Measurements from ENCODE around the gene XRCC1. TPM values are rescaled to one million over a fixed set of nuclear protein-coding genes. Genes with fewer than 3 reads are reported as not detected.

The XRCC1 gene
- total RNA-seq, 2 donors from 2014 or later: 22.3 to 40.7 TPM

DNA sequence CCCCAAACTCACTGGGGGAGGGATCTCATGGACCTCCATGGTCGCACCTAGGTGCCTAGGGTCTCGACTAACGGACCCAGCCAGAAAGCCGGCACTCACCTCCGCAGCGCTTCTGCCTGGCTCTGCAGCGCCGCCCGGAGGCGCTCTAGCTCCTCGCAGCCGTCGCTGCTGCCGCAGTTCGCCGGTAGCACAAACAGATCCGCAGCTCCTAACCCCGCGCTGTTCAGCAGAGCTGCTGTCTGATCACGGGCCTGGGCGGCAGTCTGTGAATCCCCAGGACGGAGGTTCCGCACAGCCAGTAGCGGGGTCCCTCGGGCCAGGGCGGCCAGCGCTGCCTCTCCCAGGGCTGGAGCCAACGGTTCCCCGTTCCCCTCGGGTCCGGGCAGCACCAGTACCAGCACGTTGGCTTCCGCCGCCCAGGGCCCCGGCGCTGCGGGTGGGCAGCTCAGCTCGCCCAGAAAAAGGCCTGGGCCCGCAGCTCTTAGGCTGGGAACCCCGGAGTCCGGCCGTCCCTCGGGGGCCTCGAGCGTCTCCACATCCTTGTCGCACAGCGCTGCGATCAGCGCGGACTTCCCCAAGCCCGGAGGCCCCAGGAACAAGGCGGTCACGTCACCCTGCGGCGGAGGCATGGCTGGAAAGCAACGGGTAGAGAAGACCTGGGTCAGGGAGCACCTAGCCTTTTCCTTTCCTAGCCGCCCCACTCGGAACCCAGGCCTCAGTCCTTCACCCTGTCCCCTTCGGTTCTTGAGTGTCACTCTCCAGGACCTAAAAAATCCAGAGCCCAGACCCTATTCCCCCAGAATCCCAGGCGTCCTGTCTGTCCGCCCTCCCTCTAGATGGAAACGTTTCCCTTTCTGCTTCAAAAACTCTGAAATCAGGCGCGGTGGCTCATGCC is 19.6 kb upstream of the XRCC1 start:
- TF ChIP-seq, protein P1, sequence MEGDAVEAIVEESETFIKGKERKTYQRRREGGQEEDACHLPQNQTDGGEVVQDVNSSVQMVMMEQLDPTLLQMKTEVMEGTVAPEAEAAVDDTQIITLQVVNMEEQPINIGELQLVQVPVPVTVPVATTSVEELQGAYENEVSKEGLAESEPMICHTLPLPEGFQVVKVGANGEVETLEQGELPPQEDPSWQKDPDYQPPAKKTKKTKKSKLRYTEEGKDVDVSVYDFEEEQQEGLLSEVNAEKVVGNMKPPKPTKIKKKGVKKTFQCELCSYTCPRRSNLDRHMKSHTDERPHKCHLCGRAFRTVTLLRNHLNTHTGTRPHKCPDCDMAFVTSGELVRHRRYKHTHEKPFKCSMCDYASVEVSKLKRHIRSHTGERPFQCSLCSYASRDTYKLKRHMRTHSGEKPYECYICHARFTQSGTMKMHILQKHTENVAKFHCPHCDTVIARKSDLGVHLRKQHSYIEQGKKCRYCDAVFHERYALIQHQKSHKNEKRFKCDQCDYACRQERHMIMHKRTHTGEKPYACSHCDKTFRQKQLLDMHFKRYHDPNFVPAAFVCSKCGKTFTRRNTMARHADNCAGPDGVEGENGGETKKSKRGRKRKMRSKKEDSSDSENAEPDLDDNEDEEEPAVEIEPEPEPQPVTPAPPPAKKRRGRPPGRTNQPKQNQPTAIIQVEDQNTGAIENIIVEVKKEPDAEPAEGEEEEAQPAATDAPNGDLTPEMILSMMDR (IDR thresholded peaks at IDR 0.05): peak; percentile 80
- DNase-seq: peak; percentile 61
- Histone ChIP-seq H3K9ac (ENCODE audit: low read depth in 2 of 2, low read length in 2 of 2) (peak overlapping the region; percentile 90 to 91), H3K27me3 (no peaks in the 10 kb centered on the region), H3K9me3 (no peaks in the 10 kb centered on the region), H3K4me3 (peak overlapping the region; percentile 75), H3K4me1 (peaks cover 20% of the 10 kb centered on the region), H3K27ac (peak overlapping the region; percentile 84), H3K36me3 (no peaks in the 10 kb centered on the region)
- intact Hi-C loops (cut with DNase I): loop anchor here (10.0 kb wide), 1 partner anchor 60 kb away; the partner anchor contains the start of gene ZNF575

DNA sequence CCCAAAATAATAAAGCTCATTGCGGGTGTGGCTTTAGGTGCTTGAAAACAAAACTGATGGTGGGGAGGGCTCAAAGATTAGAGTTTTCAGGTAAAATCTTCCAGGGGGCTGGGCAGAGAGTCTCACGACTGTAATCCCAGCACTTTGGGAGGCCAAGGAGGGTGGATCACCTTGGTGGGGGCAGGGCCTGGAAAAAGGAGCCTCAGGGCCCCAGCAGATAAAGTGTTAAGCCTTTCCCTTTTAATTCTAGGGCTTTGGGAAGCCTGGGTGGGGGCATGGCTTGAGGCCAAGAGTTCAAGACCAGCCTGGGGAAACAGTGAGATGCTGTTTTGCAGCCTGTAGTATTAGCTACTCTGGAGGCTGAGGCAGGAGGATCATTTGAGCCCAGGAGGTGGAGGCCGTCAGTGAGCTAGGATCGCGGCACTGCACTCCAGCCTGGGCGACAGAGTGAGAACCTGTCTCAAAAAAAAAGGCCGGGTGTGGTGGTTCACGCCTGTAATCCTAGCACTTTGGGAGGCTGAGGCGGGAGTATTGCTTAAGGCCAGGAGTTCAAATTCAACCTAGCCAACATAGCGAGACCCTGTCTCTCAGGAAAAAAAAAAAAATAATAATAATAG is 18.9 kb upstream of the XRCC1 start:
- Histone ChIP-seq H3K27me3 (no peaks in the 10 kb centered on the region), H3K4me1 (peaks cover 20% of the 10 kb centered on the region), H3K36me3 (no peaks in the 10 kb centered on the region), H3K9me3 (no peaks in the 10 kb centered on the region), H3K9ac (ENCODE audit: low read depth in 2 of 2, low read length in 2 of 2) (peak overlapping the region in 1 of 2 donors; percentile 14), H3K4me3 (peak overlapping the region; percentile 75), H3K27ac (peak overlapping the region; percentile 84)
- intact Hi-C loops (cut with DNase I): loop anchor here (10.0 kb wide), 1 partner anchor 59 kb away; the partner anchor contains the start of gene ZNF575
- DNase-seq: no peak
- TF ChIP-seq, protein P1 (IDR thresholded peaks at IDR 0.05): no peak

DNA sequence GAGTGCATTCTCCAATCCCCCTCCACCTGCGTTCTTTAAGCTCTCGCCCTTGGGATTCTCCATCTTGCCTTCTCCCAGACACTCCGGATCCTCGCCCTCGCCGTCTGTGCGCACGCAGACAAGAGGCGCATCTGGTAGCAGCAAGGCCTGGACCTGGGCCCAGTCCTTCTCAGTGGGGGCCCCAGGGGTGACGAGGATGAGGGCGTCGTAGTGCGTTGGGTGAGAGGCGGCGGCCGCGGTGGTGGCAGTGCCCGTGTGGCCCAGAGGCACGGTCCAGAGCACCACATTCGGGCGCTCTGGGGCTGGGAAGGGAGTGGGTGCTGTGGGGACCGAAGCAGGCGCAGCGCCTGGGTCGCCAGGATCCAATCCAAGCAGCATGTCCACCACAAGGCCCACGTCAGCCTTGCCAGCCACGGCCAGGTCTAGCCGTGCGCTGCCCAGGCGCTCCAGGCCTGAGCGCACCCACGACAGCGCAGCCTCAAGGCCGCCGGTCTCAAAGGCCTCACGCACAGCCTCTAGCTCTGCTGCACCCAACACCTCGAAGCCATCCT is 17.5 kb upstream of the XRCC1 start:
- no peak for DNase-seq
- TF ChIP-seq, protein P1 (IDR thresholded peaks at IDR 0.05): no peak
- intact Hi-C loops (cut with DNase I): loop anchor here (10.0 kb wide), 1 partner anchor 58 kb away; the partner anchor contains the start of gene ZNF575
- Histone ChIP-seq H3K9me3 (no peaks in the 10 kb centered on the region), H3K27me3 (no peaks in the 10 kb centered on the region), H3K4me1 (peaks cover 18% of the 10 kb centered on the region), H3K9ac (ENCODE audit: low read depth in 2 of 2, low read length in 2 of 2) (no peak overlapping the region), H3K4me3 (no peak overlapping the region), H3K36me3 (no peaks in the 10 kb centered on the region), H3K27ac (no peak overlapping the region)

DNA sequence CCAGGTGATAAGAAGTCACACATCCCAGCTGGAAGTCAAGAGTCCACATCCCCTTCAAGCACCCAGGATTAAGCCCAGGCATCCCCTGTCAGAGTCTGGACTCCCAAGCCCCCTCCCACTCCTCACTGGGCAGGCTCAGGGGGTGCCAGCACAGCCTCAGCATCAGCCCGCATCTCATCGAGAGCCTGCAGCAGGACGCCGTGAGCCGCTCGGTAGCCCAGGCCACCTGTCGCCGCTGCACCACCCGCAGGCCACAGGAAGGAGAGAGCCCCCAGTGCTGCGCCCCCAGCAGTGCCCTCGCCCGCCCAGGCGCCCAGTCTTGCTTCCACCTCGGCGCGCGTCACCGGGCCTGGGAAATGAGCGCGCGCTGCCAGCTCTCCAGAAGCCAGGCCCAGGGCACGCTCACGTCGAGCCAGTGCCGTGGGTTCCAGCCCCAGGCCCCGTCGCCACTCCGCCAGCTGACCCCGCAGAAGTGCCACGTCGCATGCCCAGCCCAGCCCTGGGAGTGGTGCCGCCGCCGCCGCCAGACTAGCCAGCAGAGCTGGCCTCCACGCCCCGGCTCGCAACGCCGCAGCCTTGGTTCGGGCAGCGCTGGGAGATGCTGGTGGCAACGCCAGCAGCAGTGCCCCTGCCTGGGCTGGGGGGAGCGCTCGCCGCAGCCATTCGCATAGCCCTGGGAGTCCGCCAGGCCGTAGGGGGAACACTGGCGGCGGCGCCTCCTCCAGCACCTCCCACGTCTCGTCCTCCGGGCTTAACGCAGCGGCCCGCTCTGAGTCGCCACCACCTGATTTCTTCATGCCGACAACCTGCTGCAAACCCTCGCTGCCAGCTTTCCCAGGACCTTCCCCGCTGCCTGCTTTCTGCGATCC is 16.8 kb upstream of the XRCC1 start:
- Histone ChIP-seq H3K36me3 (no peaks in the 10 kb centered on the region), H3K9ac (ENCODE audit: low read depth in 2 of 2, low read length in 2 of 2) (no peak overlapping the region), H3K4me3 (no peak overlapping the region), H3K27ac (no peak overlapping the region), H3K27me3 (no peaks in the 10 kb centered on the region), H3K9me3 (no peaks in the 10 kb centered on the region), H3K4me1 (peaks cover 11% of the 10 kb centered on the region)
- DNase-seq: no peak
- intact Hi-C loops (cut with DNase I): loop anchor here (10.0 kb wide), 1 partner anchor 57 kb away; the partner anchor contains the start of gene ZNF575
- TF ChIP-seq, protein P1 (IDR thresholded peaks at IDR 0.05): no peak

Measured in colonic mucosa (tissue), 4 donors.